SK-N-SH (cell line): ENCODE results near the gene IZUMO4. TPM values are rescaled to one million over a fixed set of nuclear protein-coding genes. Genes with fewer than 3 reads are reported as not detected.
"Not testable (repeated sequence)": the region's sequence is repeated elsewhere in the genome, so short reads cannot be mapped to it uniquely, and the experiment has no call there.

Experiments used
- CTCF ChIA-PET: fragments of 300-600, 350-600 bp; formaldehyde crosslinking; extraction: SDS; loops from one replicate; lab custom pipeline; 2021; lab: Yijun Ruan, JAX
- POLR2A ChIA-PET: fragments of 350-600 bp; sonication (Branson Sonifier 250); formaldehyde crosslinking; extraction: SDS; loops from one replicate; lab custom pipeline; 2020; ENCODE audit warnings: antibody characterized with exemption, inconsistent platforms; lab: Yijun Ruan, JAX
- DNase-seq: peaks from one replicate; pipeline ENCODE4 v3.0.0; 2012
- H2AFZ ChIP-seq: fragments of 200-600 bp; sonication (generic); 2 replicates; pipeline ENCODE4 v1.8.1; 2016; ENCODE audit warnings: antibody characterized with exemption, mild to moderate bottlenecking, low read depth
- H3F3A ChIP-seq: fragments of 200-600 bp; sonication (generic); replicated peaks from 2 replicates; pipeline ENCODE3; 2016; ENCODE audit warnings: antibody characterized with exemption, mild to moderate bottlenecking; ENCODE audit not compliant: insufficient read depth
- H3K27ac ChIP-seq, 2 experiments: fragments of 200-500 bp in 1 of 2; fragments of 200-600 bp in 1 of 2; sonication (Bioruptor generic) in 1 of 2; sonication (generic), shearing (Covaris generic) in 1 of 2; 2 replicates each; pipeline versions ENCODE4 v1.5.1 to v1.6.1; 2014 to 2016; ENCODE audit warnings: low read depth in 2 of 2, inconsistent platforms in 1 of 2, low read length in 1 of 2, mild to moderate bottlenecking in 1 of 2, mixed read lengths in 1 of 2
- H3K27me3 ChIP-seq: fragments of 200-600 bp; sonication (generic), shearing (Covaris generic); 2 replicates; pipeline ENCODE4 v1.6.1; 2016; ENCODE audit warnings: mixed run types; ENCODE audit not compliant: insufficient read depth
- H3K36me3 ChIP-seq, 2 experiments: fragments of 200-500 bp in 1 of 2; fragments of 200-600 bp in 1 of 2; sonication (Bioruptor generic) in 1 of 2; sonication (generic) in 1 of 2; replicated peaks in 1 of 2; 2 replicates each; pipeline versions ENCODE3 to v1.5.1; 2014 to 2016; ENCODE audit warnings: low read length in 1 of 2, mild to moderate bottlenecking in 1 of 2; ENCODE audit not compliant: insufficient read depth in 2 of 2, control insufficient read depth in 1 of 2
- H3K4me1 ChIP-seq, 2 experiments: fragments of 200-500 bp in 1 of 2; fragments of 200-600 bp in 1 of 2; sonication (Bioruptor generic) in 1 of 2; sonication (generic), shearing (Covaris generic) in 1 of 2; 2 replicates each; pipeline versions ENCODE4 v1.5.1 to v1.6.1; 2014 to 2016; ENCODE audit warnings: low read depth in 1 of 2, low read length in 1 of 2, mixed run types in 1 of 2; ENCODE audit not compliant: insufficient read depth in 2 of 2, control insufficient read depth in 1 of 2
- H3K4me2 ChIP-seq: fragments of 200-600 bp; sonication (generic), shearing (Covaris generic); 2 replicates; pipeline ENCODE4 v1.6.1; 2017; ENCODE audit warnings: mixed run types
- H3K4me3 ChIP-seq, 2 experiments: fragments of 200-500 bp in 1 of 2; fragments of 200-600 bp in 1 of 2; sonication (Bioruptor generic) in 1 of 2; sonication (generic), shearing (Covaris generic) in 1 of 2; 2 replicates each; pipeline versions ENCODE4 v1.5.1 to v1.8.1; 2014 to 2016; ENCODE audit warnings: low read depth in 2 of 2, inconsistent platforms in 1 of 2, low read length in 1 of 2, mild to moderate bottlenecking in 1 of 2, mixed read lengths in 1 of 2, moderate library complexity in 1 of 2
- H3K79me2 ChIP-seq: fragments of 200-600 bp; sonication (generic); 2 replicates; pipeline ENCODE4 v1.8.1; 2017; ENCODE audit warnings: mild to moderate bottlenecking; ENCODE audit not compliant: insufficient read depth
- H3K9ac ChIP-seq: fragments of 200-600 bp; sonication (generic); 2 replicates; pipeline ENCODE4 v1.6.1; 2017; ENCODE audit warnings: mixed run types
- H3K9me2 ChIP-seq: fragments of 200-600 bp; sonication (generic); 2 replicates; pipeline ENCODE4 v1.6.1; 2017; ENCODE audit warnings: mixed run types
- H3K9me3 ChIP-seq: fragments of 200-600 bp; sonication (generic); 2 replicates; pipeline ENCODE4 v1.6.1; 2017; ENCODE audit warnings: mixed run types, mild to moderate bottlenecking, moderate library complexity
- H4K20me1 ChIP-seq: fragments of 200-600 bp; sonication (generic); 2 replicates; pipeline ENCODE4 v1.6.1; 2017; ENCODE audit warnings: mild to moderate bottlenecking, mixed run types; ENCODE audit not compliant: insufficient read depth
- CHD2 ChIP-seq: fragments of 150-350 bp; IDR thresholded peaks from 2 replicates; pipeline ENCODE4 v1.6.1; 2018; ENCODE audit warnings: low read length; ENCODE audit not compliant: partially characterized antibody
- EP300 ChIP-seq, 2 experiments: IDR thresholded peaks; 2 replicates each; pipeline versions ENCODE4 v1.4.0 to v1.6.1; 2012; ENCODE audit warnings: borderline replicate concordance in 1 of 2, low read depth in 1 of 2, low read length in 1 of 2
- EZH2phosphoT487 ChIP-seq: fragments of 200-600 bp; sonication (generic); IDR thresholded peaks from 2 replicates; pipeline ENCODE4 v1.6.1; 2017; ENCODE audit warnings: low read depth, mixed run types, mild to moderate bottlenecking, antibody characterized with exemption, moderate library complexity, borderline replicate concordance
- FOXJ3 ChIP-seq: sonication (generic); formaldehyde crosslinking; IDR thresholded peaks from 2 replicates; pipeline ENCODE4 v1.5.1; 2020; ENCODE audit warnings: mild to moderate bottlenecking, missing genetic modification reagents
- GABPA ChIP-seq: IDR thresholded peaks from 2 replicates; pipeline ENCODE4 v1.4.0; 2012; ENCODE audit warnings: low read depth, mild to moderate bottlenecking
- GATA2 ChIP-seq: sonication (generic); formaldehyde crosslinking; IDR thresholded peaks from 2 replicates; pipeline ENCODE4 v1.5.0; 2020; ENCODE audit warnings: mild to moderate bottlenecking, missing genetic modification reagents
- NFIC ChIP-seq: IDR thresholded peaks from 2 replicates; pipeline ENCODE4 v1.4.0; 2012; ENCODE audit warnings: borderline replicate concordance
- PBX3 ChIP-seq: IDR thresholded peaks from 2 replicates; pipeline ENCODE4; 2012
- POLR2AphosphoS5 ChIP-seq: IDR thresholded peaks from 2 replicates; pipeline ENCODE4 v1.6.1; 2012; ENCODE audit warnings: low read depth, low read length
- RCOR1 ChIP-seq: fragments of 150-350 bp; IDR thresholded peaks from 2 replicates; pipeline ENCODE4 v1.6.1; 2017; ENCODE audit warnings: antibody characterized with exemption, low read length
- RFX5 ChIP-seq: IDR thresholded peaks from 2 replicates; pipeline ENCODE4 v1.6.1; 2012; ENCODE audit warnings: mild to moderate bottlenecking, improper control_type of control experiment, low read length
- TEAD4 ChIP-seq: IDR thresholded peaks from 2 replicates; pipeline ENCODE4 v1.4.0; 2012; ENCODE audit warnings: mild to moderate bottlenecking, borderline replicate concordance; ENCODE audit not compliant: insufficient read depth
- WGBS: methylation state at CpG from one replicate; pipeline ENCODE4 v1.1.6; 2017; ENCODE audit warnings: low lambda C conversion rate; 5-methylcytosine and 5-hydroxymethylcytosine counted together
- polyA plus RNA-seq, 3 experiments: library from polyadenylated mRNA; depleted of rRNA; stranded (reverse); fragments of >200 nt; gene quantifications; 2 replicates each; pipeline ENCODE4 v1.2.3, GENCODE V29; 2012
- TF ChIP-seq, protein P1 (sequence below): fragments of 150-350 bp; IDR thresholded peaks from 2 replicates; pipeline ENCODE4 v1.6.1; 2017; ENCODE audit warnings: antibody characterized with exemption, low read length, low read depth, borderline replicate concordance
- TF ChIP-seq, protein P2 (sequence below): IDR thresholded peaks from 2 replicates; pipeline ENCODE4 v1.6.1; 2012; ENCODE audit warnings: mild to moderate bottlenecking, low read depth, low read length, moderate library complexity

The IZUMO4 gene
- polyA plus RNA-seq, 1 of the 3 experiments (the other 2 are of a cell fraction), result 4.6 TPM

DNA sequence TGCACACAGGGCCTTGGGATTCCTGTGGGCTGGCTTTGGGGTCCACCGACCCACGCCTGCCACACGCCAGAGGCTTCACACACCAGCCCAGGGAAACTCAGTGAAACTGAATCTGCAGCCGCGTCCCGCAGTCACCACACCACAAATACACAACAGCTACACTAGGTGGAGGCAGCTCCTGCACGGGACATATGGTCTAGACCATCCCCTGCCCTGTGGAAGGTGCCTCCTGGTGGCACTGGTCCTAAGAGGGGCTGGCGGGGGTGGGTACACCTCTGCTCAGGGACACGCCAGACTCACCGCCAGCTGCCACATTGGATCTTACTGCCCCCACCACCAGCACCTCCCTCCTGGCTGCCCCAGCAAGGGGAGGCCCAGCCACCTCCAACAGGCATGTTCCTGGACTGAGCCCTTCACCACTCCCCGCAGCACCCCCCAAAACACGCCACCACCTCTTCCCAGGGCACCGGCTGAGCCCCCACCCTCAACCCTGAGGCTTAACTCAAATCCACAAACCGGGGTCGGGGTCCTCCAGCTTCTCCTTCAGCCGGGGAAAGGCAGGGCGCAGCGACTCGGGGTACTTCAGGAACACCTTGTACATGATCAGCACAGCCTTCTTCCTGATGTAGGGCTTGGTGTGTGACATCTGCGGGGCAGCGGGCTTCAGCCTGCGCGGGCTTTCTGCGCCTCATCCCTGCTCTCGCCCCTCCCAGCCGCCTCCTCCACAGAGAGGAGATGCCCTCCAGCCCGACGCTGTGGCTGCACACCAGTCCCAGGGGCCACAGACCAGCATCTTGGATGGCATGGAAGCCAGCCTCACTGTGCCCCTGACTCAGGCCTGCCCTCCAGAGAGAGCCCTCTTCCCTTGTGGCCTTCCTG, 33.4 kb downstream of the IZUMO4 start:
- Histone ChIP-seq H3K27me3 (no peaks in the 10 kb centered on the region), H3K4me2 (no peak overlapping the region), H3K9me3 (no peaks in the 10 kb centered on the region), H2AFZ (no peak overlapping the region), H3K9me2 (no peaks in the 10 kb centered on the region), H3K4me3 (no peak overlapping the region), H3K36me3 (peaks cover 31 to 56% of the 10 kb centered on the region in 2 experiments), H3K9ac (no peak overlapping the region), H3K27ac (no peak overlapping the region), H3K4me1 (no peaks in the 10 kb centered on the region), H4K20me1 (peaks cover 45% of the 10 kb centered on the region), H3K79me2 (peaks cover 57% of the 10 kb centered on the region), H3F3A (no peaks in the 10 kb centered on the region)
- TF ChIP-seq RFX5, result no peak
- TF ChIP-seq PBX3, result no peak
- TF ChIP-seq RCOR1, result no peak
- no peak for TF ChIP-seq NFIC
- TF ChIP-seq CHD2, result no peak
- TF ChIP-seq, protein P1, sequence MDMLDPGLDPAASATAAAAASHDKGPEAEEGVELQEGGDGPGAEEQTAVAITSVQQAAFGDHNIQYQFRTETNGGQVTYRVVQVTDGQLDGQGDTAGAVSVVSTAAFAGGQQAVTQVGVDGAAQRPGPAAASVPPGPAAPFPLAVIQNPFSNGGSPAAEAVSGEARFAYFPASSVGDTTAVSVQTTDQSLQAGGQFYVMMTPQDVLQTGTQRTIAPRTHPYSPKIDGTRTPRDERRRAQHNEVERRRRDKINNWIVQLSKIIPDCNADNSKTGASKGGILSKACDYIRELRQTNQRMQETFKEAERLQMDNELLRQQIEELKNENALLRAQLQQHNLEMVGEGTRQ, result no peak
- TF ChIP-seq POLR2AphosphoS5, result no peak
- no peak for TF ChIP-seq FOXJ3 (CRISPR knock-in tag)
- TF ChIP-seq, protein P2, sequence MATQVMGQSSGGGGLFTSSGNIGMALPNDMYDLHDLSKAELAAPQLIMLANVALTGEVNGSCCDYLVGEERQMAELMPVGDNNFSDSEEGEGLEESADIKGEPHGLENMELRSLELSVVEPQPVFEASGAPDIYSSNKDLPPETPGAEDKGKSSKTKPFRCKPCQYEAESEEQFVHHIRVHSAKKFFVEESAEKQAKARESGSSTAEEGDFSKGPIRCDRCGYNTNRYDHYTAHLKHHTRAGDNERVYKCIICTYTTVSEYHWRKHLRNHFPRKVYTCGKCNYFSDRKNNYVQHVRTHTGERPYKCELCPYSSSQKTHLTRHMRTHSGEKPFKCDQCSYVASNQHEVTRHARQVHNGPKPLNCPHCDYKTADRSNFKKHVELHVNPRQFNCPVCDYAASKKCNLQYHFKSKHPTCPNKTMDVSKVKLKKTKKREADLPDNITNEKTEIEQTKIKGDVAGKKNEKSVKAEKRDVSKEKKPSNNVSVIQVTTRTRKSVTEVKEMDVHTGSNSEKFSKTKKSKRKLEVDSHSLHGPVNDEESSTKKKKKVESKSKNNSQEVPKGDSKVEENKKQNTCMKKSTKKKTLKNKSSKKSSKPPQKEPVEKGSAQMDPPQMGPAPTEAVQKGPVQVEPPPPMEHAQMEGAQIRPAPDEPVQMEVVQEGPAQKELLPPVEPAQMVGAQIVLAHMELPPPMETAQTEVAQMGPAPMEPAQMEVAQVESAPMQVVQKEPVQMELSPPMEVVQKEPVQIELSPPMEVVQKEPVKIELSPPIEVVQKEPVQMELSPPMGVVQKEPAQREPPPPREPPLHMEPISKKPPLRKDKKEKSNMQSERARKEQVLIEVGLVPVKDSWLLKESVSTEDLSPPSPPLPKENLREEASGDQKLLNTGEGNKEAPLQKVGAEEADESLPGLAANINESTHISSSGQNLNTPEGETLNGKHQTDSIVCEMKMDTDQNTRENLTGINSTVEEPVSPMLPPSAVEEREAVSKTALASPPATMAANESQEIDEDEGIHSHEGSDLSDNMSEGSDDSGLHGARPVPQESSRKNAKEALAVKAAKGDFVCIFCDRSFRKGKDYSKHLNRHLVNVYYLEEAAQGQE, result no peak
- TF ChIP-seq TEAD4, result no peak
- no peak for TF ChIP-seq GABPA
- no peak for TF ChIP-seq EP300 (IDR thresholded peaks at IDR 0.05; ENCODE audit: borderline replicate concordance in 1 of 2, low read depth in 1 of 2, low read length in 1 of 2)
- TF ChIP-seq EZH2phosphoT487, result no peak
- TF ChIP-seq GATA2 (CRISPR knock-in tag), result no peak
- ChIA-PET CTCF (interaction anchor here (0.9 to 1.1 kb wide), 2 partner anchors 20 to 186 kb away, joined by 3 to 4 read pairs; no protein-coding TSS in a partner anchor), POLR2A (no interaction called here)
- WGBS, result 99% methylated on average over 12 of the region's 28 CpGs
- no peak for DNase-seq

DNA sequence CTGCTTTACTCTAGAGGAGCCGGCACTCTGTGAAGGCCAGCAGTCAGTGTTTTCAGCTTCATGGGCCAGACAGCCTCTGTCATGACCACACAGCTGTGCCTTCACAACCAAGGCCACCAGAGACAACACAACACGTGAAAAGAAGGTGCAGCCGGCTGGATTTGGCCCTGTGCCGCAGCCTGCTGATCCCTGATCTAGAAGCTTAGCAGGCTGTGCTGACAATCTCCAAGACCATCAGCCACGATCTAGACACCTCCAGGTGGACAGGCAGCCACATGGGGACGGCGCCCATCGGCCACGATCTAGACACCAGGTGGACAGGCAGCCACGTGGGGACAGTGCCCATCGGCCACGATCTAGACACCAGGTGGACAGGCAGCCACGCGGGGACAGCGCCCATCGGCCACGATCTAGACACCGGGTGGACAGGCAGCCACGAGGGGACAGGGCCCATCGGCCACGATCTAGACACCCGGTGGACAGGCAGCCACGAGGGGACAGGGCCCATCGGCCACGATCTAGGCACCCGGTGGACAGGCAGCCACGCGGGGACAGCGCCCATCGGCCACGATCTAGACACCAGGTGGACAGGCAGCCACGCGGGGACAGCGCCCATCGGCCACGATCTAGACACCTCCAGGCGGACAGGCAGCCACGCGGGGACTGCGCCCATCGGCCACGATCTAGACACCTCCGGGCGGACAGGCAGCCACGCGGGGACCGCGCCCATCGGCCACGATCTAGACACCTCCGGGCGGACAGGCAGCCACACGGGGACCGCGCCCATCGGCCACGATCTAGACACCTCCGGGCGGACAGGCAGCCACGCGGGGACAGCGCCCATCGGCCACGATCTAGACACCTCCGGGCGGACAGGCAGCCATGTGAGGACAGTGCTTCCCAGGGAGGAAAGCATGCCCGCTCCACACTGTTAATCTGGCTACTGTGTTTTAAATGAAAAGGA, 34.6 kb downstream of the IZUMO4 start:
- H3K4me2 ChIP-seq, H3K27ac ChIP-seq, H3K9me3 ChIP-seq, H3K4me1 ChIP-seq, POLR2A ChIA-PET, DNase-seq, H3K4me3 ChIP-seq, H2AFZ ChIP-seq, H3K9me2 ChIP-seq, H3K27me3 ChIP-seq, H3F3A ChIP-seq, H3K9ac ChIP-seq, CTCF ChIA-PET: not testable (repeated sequence)
- WGBS, result 91% methylated on average over 15 of the region's 67 CpGs
- Histone ChIP-seq H4K20me1 (peaks cover 40% of the 10 kb centered on the region), H3K36me3 (peaks cover 22 to 53% of the 10 kb centered on the region in 2 experiments), H3K79me2 (peaks cover 61% of the 10 kb centered on the region)
